Transverse colon (tissue), 4 donors: ENCODE data around the gene TLR5. TPM values are rescaled to one million over a fixed set of nuclear protein-coding genes. Genes with fewer than 3 reads are reported as not detected.

Experiments used
- DNase-seq: peaks from one replicate; pipeline ENCODE4 v3.0.0-alpha.2; 2019
- H3K27ac ChIP-seq, 4 donors: fragments of 200-600 bp; sonication (generic); 2 replicates each; pipeline ENCODE4 v1.5.1; 2016 to 2018; ENCODE audit warnings: inconsistent platforms in 4 of 4
- H3K27me3 ChIP-seq: fragments of 200-600 bp; sonication (generic); 2 replicates; pipeline ENCODE4 v1.5.1; 2017; ENCODE audit warnings: inconsistent platforms
- H3K36me3 ChIP-seq, 4 donors: fragments of 200-600 bp; sonication (generic); 2 replicates each; pipeline ENCODE4 v1.5.1; 2017 to 2019; ENCODE audit warnings: inconsistent platforms in 4 of 4
- H3K4me1 ChIP-seq, 4 donors: fragments of 200-600 bp; sonication (generic); 2 replicates each; pipeline ENCODE4 v1.5.1; 2017 to 2020; ENCODE audit warnings: inconsistent platforms in 4 of 4
- H3K4me3 ChIP-seq, 4 donors: fragments of 200-600 bp; sonication (generic); 1 replicate in 1 of 4; 2 replicates in 3 of 4; pipeline versions ENCODE4 v1.5.1 to v1.6.1; 2017 to 2019; ENCODE audit warnings: inconsistent platforms in 4 of 4
- H3K9me3 ChIP-seq, 2 donors: fragments of 200-600 bp; sonication (generic); 2 replicates each; pipeline ENCODE4 v1.5.1; 2017 to 2019; ENCODE audit warnings: inconsistent platforms in 2 of 2
- EP300 ChIP-seq: sonication (generic); formaldehyde crosslinking; IDR thresholded peaks from one replicate; pipeline ENCODE4 v1.6.1; 2017; ENCODE audit warnings: antibody characterized with exemption, low read depth
- POLR2A ChIP-seq: fragments of 450-650 bp; IDR thresholded peaks from one replicate; pipeline ENCODE4 v1.6.1; 2016; ENCODE audit warnings: antibody characterized with exemption, mild to moderate bottlenecking, moderate library complexity
- POLR2AphosphoS5 ChIP-seq, 3 donors: sonication (generic); formaldehyde crosslinking; IDR thresholded peaks; one replicate each; pipeline ENCODE4 v1.6.1; 2016; ENCODE audit warnings: antibody characterized with exemption in 3 of 3
- WGBS, 2 donors: methylation state at CpG; one replicate each; pipeline ENCODE4 v1.1.5; 2018; ENCODE audit warnings: low coverage in 1 of 2; 5-methylcytosine and 5-hydroxymethylcytosine counted together
- in situ Hi-C, 4 donors: fragments of 200-750 bp; cut with MboI; loops; one replicate each; pipeline versions ENCODE4 v1.15.0 to v1.15.1; 2017; ENCODE audit warnings: low sequenced_read_pairs in 3 of 4, low pct_ligation_motif_present in 1 of 4, low pct_unique_long_range_greater_than_20kb in 1 of 4
- intact Hi-C: fragments of 100-400 bp; cut with DNase I; formaldehyde crosslinking; loops from one replicate; pipeline ENCODE4 v1.15.1; 2023; ENCODE audit warnings: low total_unique reads
- total RNA-seq, 4 donors: library from RNA; depleted of rRNA; stranded (reverse); fragments of >200 nt; gene quantifications; one replicate each; pipeline ENCODE4 v1.1.0, GENCODE V29; 2016
- TF ChIP-seq, protein P1 (sequence below), 5 experiments: fragments of 200-600 bp in 3 of 5; fragments of 450-650 bp in 2 of 5; sonication (generic) in 3 of 5; IDR thresholded peaks; 1 replicate in 2 of 5; 2 replicates in 3 of 5; pipeline ENCODE4 v1.5.1; 2016 to 2017; ENCODE audit warnings: antibody characterized with exemption in 5 of 5, inconsistent platforms in 3 of 5, mild to moderate bottlenecking in 2 of 5, moderate library complexity in 1 of 5

Gene TLR5
- total RNA-seq, 4 donors from 2014 or later = 1.9 to 9.4 (median 3.8) TPM; not detected in 1

DNA sequence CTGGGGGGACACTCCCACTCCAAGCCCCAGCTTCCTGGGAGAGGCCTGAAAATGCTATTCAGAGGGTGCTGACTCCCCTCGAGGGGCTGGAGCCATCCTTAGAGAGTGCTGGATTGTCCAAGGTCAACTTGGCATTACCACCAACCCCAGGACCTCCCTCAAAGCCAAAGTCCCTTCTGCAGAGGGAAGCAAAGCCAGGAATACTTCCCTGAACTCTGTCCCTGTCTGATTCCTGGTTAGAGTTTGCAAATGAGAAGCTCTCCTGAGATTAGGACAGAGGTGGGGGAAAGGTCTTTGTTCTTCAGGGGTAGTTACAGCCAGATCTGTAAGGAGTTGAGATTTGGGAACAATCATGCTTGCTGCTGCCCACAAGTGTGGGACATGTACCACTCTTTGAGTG is 45.3 kb downstream of the TLR5 start:
- Histone ChIP-seq H3K4me3 (no peak overlapping the region), H3K9me3 (no peaks in the 10 kb centered on the region), H3K27ac (no peak overlapping the region), H3K4me1 (no peaks in the 10 kb centered on the region), H3K27me3 (no peaks in the 10 kb centered on the region), H3K36me3 (no peaks in the 10 kb centered on the region)
- TF ChIP-seq POLR2AphosphoS5 (IDR thresholded peaks at IDR 0.05) (no peak), POLR2A (no peak), EP300 (no peak)
- TF ChIP-seq, protein P1, sequence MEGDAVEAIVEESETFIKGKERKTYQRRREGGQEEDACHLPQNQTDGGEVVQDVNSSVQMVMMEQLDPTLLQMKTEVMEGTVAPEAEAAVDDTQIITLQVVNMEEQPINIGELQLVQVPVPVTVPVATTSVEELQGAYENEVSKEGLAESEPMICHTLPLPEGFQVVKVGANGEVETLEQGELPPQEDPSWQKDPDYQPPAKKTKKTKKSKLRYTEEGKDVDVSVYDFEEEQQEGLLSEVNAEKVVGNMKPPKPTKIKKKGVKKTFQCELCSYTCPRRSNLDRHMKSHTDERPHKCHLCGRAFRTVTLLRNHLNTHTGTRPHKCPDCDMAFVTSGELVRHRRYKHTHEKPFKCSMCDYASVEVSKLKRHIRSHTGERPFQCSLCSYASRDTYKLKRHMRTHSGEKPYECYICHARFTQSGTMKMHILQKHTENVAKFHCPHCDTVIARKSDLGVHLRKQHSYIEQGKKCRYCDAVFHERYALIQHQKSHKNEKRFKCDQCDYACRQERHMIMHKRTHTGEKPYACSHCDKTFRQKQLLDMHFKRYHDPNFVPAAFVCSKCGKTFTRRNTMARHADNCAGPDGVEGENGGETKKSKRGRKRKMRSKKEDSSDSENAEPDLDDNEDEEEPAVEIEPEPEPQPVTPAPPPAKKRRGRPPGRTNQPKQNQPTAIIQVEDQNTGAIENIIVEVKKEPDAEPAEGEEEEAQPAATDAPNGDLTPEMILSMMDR (IDR thresholded peaks at IDR 0.05) = no peak
- no peak for DNase-seq
- intact Hi-C loops (no loop called here), in situ Hi-C loops (loop anchor here in 2 of 4 donors (10.0 kb wide), 1 partner anchor 303 kb away; no protein-coding TSS in a partner anchor)
- 33% methylated on average over 1 of the region's 1 CpG; no CpG with 5 or more reads in 1 of the 2 donors for WGBS, 2 donors

DNA sequence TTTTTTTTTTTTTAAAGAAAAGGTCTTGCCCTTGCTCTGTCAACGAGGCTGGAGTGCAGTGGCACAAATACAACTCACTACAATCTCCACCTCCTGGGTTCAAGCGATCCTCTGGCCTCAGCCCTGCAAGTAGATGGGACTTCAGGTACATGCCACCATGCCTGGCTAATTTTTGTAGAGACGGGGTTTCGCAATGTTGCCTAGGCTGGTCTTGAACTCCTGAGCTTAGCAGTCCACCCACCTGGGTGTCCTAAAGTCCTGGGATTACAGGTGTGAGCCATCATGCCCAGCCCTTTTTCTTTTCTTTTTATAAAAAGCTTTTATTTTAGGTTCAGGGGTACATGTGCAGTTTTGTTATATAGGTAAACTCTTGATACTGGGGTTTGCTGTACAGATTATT is 47.2 kb downstream of the TLR5 start:
- H3K4me3 ChIP-seq = no peak overlapping the region
- no peaks in the 10 kb centered on the region for H3K36me3 ChIP-seq
- no peaks in the 10 kb centered on the region for H3K9me3 ChIP-seq
- no peaks in the 10 kb centered on the region for H3K27me3 ChIP-seq
- intact Hi-C loops (no loop called here), in situ Hi-C loops (loop anchor here in 2 of 4 donors (10.0 kb wide), 1 partner anchor 301 kb away; no protein-coding TSS in a partner anchor)
- no peak overlapping the region for H3K27ac ChIP-seq
- no peak for TF ChIP-seq EP300
- TF ChIP-seq, protein P1 (IDR thresholded peaks at IDR 0.05) = no peak
- no peak for TF ChIP-seq POLR2AphosphoS5 (IDR thresholded peaks at IDR 0.05)
- TF ChIP-seq POLR2A = no peak
- no peak for DNase-seq
- WGBS, 2 donors = 80 to 81% methylated on average over 1 to 4 of the region's 4 CpGs
- H3K4me1 ChIP-seq = no peaks in the 10 kb centered on the region

DNA sequence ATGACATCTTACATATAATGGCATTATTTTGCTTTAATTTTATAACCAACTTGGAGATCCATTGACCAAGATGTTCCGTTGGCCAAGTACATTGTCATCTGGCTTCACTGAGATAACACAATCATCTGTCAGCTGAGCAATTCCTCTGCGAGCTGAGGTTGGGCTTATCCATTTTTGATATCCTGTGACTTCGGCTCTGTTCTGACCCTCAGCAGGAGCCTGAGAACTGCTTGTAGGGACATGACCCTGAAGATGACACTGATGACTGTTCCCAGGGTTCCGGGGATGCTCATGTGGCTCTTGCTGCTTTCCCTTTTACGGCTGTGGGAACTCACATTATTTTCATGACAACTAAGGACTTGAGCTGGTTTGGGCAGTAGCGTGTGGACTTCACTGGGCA is 51.2 kb downstream of the TLR5 start:
- Histone ChIP-seq H3K4me3 (no peak overlapping the region), H3K27ac (no peak overlapping the region), H3K4me1 (peaks cover 0 to 4% (median 2%) of the 10 kb centered on the region in 4 donors), H3K9me3 (no peaks in the 10 kb centered on the region), H3K36me3 (no peaks in the 10 kb centered on the region), H3K27me3 (no peaks in the 10 kb centered on the region)
- 80 to 90% methylated on average over 3 to 6 of the region's 6 CpGs for WGBS, 2 donors
- no peak for DNase-seq
- intact Hi-C loops = no loop called here
- in situ Hi-C loops = loop anchor here in 2 of 4 donors (10.0 kb wide), 1 partner anchor 297 kb away; no protein-coding TSS in a partner anchor
- no peak for TF ChIP-seq POLR2AphosphoS5 (IDR thresholded peaks at IDR 0.05)
- TF ChIP-seq POLR2A = no peak

DNA sequence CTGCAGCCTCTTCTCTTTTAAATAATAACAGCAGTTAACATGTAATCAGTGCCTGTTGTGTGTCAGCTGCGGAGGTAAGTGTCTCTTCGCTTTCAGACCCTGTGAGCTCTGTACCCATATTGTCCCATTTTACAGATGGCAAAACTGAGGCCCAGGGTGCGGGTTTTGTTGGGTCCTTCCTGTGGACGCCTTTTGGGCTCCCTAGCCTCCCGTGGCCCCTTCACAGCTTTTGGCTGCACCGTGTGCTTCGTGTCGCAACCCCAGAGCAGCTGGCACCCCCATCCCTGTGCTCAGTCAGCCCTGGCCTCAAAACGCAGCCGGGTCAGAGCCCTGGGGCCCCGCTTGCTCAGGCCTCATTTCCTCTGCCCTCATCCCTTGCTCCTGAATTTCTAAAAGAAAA is 53.8 kb downstream of the TLR5 start:
- Histone ChIP-seq H3K27ac (peak overlapping the region in 3 of 4 donors; percentile 75 to 87 (median 78)), H3K4me3 (no peak overlapping the region), H3K36me3 (no peaks in the 10 kb centered on the region), H3K27me3 (no peaks in the 10 kb centered on the region), H3K4me1 (peaks cover 0 to 16% (median 7%) of the 10 kb centered on the region in 4 donors), H3K9me3 (no peaks in the 10 kb centered on the region)
- WGBS, 2 donors = 89% methylated on average over 11 of the region's 11 CpGs; no CpG with 5 or more reads in 1 of the 2 donors
- DNase-seq = no peak
- intact Hi-C loops (loop anchor here (5.0 to 10.0 kb wide), 2 partner anchors 33 to 334 kb away; no protein-coding TSS in a partner anchor), in situ Hi-C loops (loop anchor here in 2 of 4 donors (10.0 kb wide), 1 partner anchor 294 kb away; no protein-coding TSS in a partner anchor)
- TF ChIP-seq POLR2AphosphoS5 (IDR thresholded peaks at IDR 0.05) = no peak
- TF ChIP-seq, protein P1 (IDR thresholded peaks at IDR 0.05) = no peak
- no peak for TF ChIP-seq EP300
- TF ChIP-seq POLR2A = no peak
